ENCODE measurements around the gene ZNF267. TPM values are rescaled to one million over a fixed set of nuclear protein-coding genes. Genes with fewer than 3 reads are reported as not detected.
A peak's percentile ranks its signal among the peaks of the same experiment; 100 is the strongest.
"Not testable (repeated sequence)": the region's sequence is repeated elsewhere in the genome, so short reads cannot be mapped to it uniquely, and the experiment has no call there.

Gene ZNF267
- 6.2 and 14.5 TPM in 2 replicates for total RNA-seq (2014; rRNA removed; shearing (Covaris generic); ENCODE audit: low replicate concordance)

DNA sequence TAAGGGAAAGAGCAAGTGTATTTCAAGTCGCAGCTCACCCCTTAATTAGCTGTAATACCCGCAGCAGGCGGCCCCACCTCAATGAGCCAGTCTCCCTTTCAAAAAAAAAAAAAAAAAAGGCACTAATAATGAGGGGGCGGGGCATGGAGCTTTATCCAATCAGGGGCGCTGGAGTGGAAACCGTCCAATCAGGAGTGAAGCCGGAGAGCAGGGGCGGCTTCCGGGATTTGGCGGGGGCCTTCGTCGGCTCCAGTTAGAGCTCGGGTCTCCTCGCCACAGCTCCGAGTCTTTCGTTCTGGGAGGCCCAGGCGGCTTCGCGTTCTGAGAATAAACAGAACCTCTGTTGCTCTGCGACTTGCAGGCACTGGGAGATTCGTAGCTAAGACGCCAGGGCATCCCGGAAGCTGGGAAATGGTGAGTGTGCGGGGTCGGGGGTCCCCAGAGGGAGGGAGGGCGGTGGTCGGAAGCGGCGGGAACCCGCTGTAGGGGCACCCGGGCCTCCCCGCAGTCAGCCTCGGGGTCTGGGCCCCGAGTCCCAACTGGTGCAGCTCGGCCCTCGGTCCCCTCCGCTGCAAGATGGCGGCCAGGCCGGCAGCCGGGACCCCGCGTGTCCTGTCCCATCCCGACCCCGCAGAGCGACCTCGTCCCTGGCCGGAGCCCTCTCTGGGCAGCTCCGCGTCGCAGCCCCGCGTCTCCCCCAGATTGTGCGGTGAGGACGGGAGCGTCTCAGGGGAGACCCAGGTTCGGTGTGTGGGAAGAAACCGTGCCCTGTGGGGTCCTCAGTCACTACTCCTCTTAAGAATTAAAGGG, at the start of gene ZNF267:
TSS of gene ZNF267 (plus strand) at position 252 of the 810 bp plus-strand sequence. CDS start at position 412, 160 bp downstream.
- in situ Hi-C loops (cut with HindIII; ENCODE audit: low pct_unique_long_range_greater_than_20kb, low sequenced_read_pairs): no loop called here
- DNase-seq (ENCODE audit: low read depth): peak; percentile 90

DNA sequence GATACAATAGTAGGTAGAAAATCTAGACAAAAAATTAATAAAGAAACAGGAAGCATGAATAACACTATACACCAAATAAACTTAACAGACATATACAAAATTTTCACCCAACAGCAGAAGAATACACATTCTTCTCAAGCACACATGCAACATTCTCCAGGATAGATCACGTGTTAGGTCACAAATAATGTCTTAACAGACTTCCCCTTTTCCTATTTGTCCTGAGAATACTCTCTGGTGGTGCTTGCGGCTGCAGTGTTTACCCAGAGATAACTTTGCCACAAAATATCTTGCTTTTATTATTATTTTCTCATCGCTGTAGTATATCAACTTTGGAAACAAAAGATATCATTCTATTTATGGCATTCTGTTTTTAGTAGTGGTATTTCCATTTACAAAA, 40.6 kb upstream of the ZNF267 start:
- DNase-seq (ENCODE audit: low read depth): no peak
- in situ Hi-C loops (cut with HindIII; ENCODE audit: low pct_unique_long_range_greater_than_20kb, low sequenced_read_pairs): no loop called here

DNA sequence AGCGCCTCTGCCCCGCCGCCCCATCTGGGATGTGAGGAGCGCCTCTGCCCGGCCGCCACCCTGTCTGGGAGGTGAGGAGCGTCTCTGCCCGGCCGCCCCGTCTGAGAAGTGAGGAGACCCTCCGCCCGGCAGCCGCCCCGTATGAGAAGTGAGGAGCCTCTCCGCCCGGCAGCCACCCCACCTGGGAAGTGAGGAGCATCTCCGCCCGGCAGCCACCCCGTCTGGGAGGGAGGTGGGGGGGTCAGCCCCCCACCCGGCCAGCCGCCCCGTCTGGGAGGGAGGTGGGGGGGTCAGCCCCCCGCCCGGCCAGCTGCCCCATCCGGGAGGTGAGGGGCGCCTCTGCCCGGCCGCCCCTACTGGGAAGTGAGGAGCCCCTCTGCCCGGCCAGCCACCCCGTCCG, 37.2 kb upstream of the ZNF267 start:
- DNase-seq (ENCODE audit: low read depth); in situ Hi-C loops (cut with HindIII; ENCODE audit: low pct_unique_long_range_greater_than_20kb, low sequenced_read_pairs): not testable (repeated sequence)

DNA sequence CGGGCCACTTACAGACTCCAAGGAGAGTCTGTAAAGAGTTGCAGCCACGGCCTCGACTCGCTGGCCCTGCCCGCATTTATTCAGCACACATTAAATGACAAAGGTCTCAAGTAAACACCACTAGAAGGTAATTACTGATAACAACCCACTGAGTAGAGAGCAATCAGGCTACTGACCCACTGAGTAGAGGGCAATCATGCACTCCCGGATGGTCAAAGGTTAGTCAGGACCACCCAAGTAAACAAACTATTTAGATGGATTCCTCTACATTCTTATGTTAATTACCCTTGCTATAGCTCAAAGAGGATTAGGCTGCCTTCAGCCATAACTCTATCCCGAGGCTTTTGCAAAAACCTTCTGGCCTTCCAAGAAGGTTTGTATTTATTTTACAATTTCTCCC, 30.7 kb upstream of the ZNF267 start:
- in situ Hi-C loops (cut with HindIII; ENCODE audit: low pct_unique_long_range_greater_than_20kb, low sequenced_read_pairs): no loop called here
- DNase-seq (ENCODE audit: low read depth): no peak

DNA sequence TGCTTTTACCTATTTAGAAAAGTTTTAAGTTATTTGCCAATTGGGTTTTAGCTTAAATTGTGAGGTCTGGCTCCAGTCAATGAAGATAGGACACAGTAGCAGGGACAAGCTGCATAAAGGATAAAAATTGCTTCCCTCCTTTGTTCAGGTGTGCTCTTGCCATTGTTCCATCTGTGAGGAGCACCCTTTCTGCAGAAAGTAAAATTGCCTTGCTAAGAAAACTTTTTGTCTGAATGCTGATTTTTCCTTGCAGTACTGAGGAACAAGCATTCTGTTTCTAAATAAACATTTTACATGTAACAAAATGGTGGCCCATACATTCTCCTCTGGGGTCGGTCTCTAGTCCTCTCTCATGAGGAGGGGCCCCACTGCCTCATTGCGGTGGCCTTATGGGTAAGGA, 25.0 kb upstream of the ZNF267 start:
- DNase-seq (ENCODE audit: low read depth); in situ Hi-C loops (cut with HindIII; ENCODE audit: low pct_unique_long_range_greater_than_20kb, low sequenced_read_pairs): not testable (repeated sequence)

DNA sequence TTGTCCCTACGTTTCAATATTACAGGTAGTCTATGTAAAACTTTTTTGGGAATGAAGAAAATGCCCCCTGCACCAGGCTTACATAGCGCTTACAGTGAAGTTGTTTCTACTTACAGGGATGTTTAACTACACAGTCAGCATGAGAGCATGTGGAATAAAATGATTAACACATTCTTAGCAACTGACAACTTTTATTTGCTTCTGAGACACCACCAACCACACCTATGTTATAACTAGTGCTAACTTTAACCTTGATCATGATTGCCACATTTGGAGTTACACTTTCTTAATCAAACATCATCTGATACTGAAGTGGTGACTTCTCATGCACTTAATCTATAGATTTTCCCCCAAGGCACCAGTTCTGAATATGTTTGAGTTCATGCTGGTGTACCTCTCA, 20.3 kb upstream of the ZNF267 start:
- DNase-seq (ENCODE audit: low read depth): no peak
- in situ Hi-C loops (cut with HindIII; ENCODE audit: low pct_unique_long_range_greater_than_20kb, low sequenced_read_pairs): no loop called here

DNA sequence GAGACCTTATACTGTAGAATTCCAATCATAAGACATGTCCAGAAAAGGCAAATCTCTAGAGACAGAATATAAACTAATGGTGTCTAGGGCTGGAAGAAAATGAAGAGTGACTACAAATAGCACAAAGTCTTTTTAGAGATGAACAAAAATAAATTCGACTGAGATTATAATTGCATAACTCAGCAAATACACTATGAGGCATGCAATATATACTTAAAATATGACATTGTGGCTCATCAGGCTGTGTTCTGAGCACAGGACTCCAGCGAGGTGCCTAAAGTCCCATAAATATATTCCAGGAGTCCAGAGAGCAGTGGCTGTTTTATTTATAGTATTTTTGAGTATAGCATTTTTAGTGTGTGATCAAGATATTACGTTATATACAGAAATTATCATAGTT, 13.1 kb upstream of the ZNF267 start:
- in situ Hi-C loops (cut with HindIII; ENCODE audit: low pct_unique_long_range_greater_than_20kb, low sequenced_read_pairs): no loop called here
- no peak for DNase-seq (ENCODE audit: low read depth)

DNA sequence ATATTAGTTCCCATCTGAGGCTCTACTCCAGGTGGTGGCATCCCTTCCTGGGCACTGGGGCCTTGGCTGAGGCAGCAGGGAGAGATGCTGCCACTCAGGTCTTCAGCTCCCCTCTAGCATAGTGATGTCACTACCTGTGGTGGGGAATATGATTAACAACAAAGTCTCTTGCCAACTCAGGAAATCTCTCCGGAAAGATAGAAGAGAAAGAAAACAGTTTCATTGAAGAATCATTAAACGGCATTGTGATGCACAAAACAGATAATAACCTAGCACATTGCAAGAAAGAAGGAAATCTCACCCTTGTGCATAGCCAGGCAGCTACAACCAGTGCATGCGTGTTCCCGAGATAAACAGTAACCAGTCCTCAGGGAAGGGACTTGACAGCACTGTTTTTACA, 12.2 kb upstream of the ZNF267 start:
- in situ Hi-C loops (cut with HindIII; ENCODE audit: low pct_unique_long_range_greater_than_20kb, low sequenced_read_pairs): no loop called here
- DNase-seq (ENCODE audit: low read depth): no peak

DNA sequence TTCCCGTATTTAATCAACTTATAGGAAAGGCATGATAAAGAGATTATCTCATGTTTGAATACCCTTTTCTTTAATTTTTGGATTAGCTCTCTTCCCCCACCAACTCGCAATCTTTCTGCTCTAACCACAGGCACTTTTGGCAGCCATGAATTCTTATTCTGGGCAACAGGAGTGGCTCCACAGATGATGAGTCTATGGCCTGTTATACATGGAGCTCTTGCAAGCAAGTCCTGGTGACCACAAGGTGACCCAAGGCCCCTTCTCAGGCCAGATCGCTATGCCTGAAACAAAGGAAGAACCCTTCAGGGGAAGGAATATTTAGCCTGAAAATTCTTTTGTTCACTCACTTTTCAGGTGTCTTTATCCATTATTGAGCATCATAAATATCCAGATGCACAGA, 10.8 kb upstream of the ZNF267 start:
- no peak for DNase-seq (ENCODE audit: low read depth)
- in situ Hi-C loops (cut with HindIII; ENCODE audit: low pct_unique_long_range_greater_than_20kb, low sequenced_read_pairs): no loop called here

DNA sequence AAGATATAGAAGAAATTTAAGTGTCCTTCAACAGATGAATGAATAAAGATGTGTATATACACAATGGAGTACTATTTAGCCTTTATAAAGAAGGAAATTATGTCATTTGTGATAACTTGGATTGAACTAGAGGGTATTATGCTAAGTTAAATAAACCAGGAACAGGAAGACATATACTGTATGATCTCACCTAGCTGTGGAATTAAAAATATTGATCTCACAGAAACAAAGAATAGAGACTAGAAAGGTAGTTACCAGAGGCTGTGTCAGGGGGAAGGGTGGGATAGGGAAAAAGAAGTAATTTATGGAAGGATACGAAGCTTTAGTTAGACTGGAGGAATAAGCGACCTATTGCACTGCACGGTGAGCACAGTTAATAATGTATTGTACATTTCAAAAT, 5.4 kb upstream of the ZNF267 start:
- in situ Hi-C loops (cut with HindIII; ENCODE audit: low pct_unique_long_range_greater_than_20kb, low sequenced_read_pairs): no loop called here
- no peak for DNase-seq (ENCODE audit: low read depth)

DNA sequence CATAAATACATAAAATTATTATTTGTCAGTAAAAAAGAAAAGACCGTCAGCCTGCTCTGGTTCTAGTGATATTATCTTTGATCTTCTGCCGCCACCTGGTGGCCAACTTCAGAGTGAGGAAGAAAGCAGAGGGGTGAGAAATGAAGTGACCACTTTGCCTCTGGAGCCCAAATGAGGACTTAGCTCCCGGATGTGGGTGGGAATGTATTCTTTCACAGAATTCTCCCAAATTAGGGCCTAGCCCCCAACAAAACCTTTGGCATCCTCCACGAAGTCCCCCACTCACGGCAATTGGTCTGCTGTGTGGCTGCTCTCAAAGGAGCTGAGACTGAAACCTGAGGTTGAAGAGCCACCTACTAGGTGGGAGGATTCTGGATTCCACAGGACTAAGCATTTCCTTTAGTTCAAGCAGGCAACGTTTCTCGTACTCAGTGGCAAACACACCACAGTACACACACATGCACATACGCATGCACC, 4.9 kb upstream of the ZNF267 start:
- peak; percentile 62 for DNase-seq (ENCODE audit: low read depth)
- in situ Hi-C loops (cut with HindIII; ENCODE audit: low pct_unique_long_range_greater_than_20kb, low sequenced_read_pairs): no loop called here

DNA sequence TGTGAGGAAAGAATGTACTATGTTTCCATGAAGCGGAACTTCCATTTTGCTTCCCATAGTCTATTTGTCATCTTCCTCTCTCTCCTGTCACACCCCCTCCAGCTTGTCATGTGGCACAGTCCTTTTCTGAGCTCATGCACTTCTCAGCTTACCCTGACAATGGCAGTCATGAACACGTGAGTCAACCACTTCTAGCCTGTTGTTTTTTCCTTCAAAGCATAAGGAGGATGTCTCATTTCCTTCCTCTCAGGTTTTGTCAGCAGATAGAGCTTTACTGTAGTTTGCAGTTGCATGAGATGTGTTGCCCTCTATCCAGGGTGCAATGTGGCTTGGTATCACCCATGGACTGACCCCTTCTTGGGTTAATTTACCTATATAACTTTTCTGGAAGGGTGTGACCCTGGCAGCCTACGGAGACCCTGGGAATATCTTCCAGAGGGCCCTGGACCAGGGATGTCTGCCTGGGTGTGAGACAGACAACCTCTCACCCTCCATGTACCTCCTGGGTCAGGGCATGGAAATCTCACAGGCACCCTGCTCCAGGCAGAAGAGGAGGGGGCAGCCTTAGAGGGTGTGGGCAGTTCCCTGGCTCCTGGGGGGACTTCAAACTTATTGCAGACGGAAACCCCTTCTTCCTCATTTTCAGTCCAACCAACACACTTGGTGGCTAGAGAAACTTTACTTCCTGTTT, 4.0 kb upstream of the ZNF267 start:
- in situ Hi-C loops (cut with HindIII; ENCODE audit: low pct_unique_long_range_greater_than_20kb, low sequenced_read_pairs): no loop called here

DNA sequence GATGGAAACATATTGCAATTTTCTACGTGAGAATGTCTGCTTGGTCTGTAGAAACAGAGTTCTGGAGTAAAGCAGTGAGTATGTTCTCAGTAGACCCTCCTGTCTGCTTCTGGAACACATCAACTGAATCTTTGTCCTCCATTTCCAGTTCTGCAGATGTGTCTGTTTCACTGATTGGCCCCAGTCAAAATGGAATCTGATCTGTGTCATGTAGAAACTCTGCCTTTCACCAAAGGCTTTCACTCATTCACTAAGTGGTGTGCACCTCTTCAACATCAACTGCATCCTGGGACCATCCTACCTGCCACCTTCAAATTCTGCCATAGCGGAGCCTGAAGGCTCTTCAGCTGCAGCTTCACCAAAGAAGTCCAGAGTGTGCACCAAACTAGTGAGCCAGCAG, 2.8 kb upstream of the ZNF267 start:
- in situ Hi-C loops (cut with HindIII; ENCODE audit: low pct_unique_long_range_greater_than_20kb, low sequenced_read_pairs): no loop called here

More for the DNA sequence above, 4.0 kb upstream of the ZNF267 start:
- DNase-seq (ENCODE audit: low read depth): peak; percentile 64

DNA sequence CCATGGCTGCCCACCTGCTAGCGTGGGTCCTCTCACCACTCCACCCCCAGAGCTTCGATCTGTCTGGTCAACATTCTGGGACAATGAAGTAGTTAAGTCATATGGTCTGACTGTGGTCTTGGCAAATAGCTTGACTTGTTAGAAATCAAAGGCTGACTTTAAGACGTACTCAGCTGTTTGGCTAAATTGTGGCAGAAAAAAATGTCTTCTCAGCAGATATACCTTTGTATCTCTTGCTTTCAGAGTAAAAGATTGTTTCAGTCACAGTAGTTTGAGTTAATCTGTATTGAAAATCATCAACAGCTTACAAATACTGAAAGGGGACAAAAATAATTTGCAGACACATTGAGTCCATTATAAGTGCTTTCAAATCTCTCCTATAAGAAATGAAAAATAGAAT, 2.1 kb upstream of the ZNF267 start:
- DNase-seq (ENCODE audit: low read depth): no peak
- in situ Hi-C loops (cut with HindIII; ENCODE audit: low pct_unique_long_range_greater_than_20kb, low sequenced_read_pairs): no loop called here

More for the DNA sequence above, 2.8 kb upstream of the ZNF267 start:
- DNase-seq (ENCODE audit: low read depth): no peak

DNA sequence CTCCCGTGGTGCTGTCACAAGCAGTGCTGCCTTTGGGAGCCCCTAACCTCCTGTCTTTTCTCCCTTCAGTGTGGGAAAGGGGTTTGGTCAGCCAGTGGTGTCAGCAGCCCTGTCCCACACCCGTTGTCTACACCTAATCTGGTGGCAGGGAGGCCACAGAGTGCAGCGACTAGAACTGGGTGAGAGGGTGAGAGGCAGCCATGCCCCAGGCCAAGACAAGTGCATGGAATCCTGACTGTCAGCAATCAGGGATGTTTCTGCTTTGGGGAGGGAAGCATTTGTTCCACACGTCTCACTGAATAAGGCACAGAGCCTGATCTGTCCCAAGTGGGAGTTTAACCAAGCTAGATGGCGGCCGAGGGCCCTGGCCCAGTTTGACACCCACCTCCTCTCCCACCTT, 1.4 kb upstream of the ZNF267 start:
- no peak for DNase-seq (ENCODE audit: low read depth)
- in situ Hi-C loops (cut with HindIII; ENCODE audit: low pct_unique_long_range_greater_than_20kb, low sequenced_read_pairs): no loop called here

DNA sequence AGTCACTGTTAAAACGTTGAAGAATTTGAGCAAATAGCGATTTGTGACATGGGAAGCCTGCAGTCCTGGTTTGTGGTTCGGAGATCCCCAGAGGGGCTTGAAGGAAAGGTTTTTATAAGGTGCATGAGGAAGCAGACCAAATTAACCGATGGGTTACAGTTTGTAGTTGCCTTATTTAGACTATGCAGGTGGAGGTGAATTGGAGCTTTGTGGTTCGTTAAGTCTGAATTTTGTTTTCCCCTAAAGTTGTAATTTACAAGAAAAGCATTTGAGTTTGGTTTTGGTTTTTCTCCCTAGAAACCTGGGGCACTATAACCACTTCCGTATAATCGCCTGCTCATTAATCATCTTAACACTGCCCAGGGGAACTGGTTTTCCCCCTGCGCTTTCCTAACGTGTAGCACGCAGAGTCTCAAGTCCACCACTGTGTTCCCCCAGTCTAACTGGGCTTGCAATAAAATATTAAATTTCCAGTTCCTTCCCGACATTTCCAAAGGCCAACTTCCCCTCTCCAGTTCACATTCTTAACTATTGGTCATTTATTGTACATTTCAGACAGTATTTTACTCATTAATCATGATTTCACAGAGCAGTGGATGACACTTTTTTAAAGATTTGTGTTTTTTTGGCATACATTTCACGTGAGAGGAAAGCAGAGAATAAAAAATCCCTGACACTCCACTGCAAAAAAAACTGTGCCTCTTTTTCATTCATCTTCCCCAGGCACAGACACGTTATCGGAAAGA, 932 bp downstream of the ZNF267 start:
- in situ Hi-C loops (cut with HindIII; ENCODE audit: low pct_unique_long_range_greater_than_20kb, low sequenced_read_pairs): no loop called here
- peak; percentile 48 for DNase-seq (ENCODE audit: low read depth)

DNA sequence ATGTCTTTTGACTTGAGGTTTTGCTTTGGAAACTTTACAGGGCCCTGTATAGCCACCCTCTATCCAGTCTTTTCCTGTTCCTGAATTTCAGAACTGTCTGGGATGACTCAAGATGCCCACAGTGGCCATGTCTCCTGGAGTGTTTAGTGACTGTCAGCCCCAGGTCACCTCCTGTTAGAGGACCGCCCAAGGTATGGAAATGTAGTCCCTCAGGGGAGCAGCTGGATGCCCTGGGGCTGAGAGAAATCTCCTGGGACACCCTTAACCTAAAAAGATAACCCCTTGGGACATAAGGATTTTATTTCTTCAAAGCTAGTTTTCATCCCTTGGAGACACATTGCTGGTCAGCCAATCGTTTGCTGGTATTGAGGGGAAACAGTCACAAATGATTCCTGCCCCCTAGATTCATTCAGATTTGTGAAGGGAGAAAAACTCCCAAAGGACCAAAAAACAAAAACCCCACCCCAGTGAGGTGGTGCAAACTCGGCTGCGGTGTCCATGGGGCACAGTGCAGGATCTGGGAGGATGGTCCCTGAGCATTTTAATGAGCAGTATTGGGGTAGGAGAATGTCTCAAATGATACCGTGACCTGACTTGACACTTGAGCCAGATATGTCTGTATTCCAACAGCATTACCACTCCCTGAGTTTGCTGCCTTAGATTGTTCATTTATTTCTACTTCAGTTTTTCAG, 1.7 kb downstream of the ZNF267 start:
- in situ Hi-C loops (cut with HindIII; ENCODE audit: low pct_unique_long_range_greater_than_20kb, low sequenced_read_pairs): no loop called here
- DNase-seq (ENCODE audit: low read depth): no peak

DNA sequence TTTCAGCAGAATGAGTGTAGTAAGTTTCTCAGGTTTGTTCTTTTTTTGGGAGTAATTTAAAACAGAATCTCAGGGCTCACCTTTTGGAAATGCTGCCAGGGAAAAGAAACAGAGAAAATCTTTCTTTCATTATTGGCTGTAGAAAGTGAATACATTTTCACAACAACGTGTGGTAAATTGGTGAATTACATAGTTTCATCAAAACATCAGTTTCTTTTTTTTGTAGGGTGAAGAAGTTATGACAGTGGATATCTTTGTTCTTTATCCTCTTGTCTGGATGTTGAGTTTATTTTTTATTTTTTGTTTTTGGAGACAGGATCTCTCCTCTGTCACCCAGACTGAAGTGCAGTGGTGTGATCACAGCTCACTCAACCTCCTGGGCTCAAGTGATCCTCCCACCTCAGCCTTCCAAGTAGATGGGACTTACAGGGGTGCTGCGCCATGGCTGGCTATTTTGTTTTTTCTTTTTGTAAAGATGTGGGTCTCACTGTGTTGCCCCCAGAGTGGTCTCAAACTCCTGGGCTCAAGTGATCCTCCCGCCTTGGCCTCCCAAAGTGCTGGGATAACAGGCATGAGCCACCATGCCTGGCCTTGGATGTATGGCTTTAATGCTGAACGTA, 2.4 kb downstream of the ZNF267 start:
- in situ Hi-C loops (cut with HindIII; ENCODE audit: low pct_unique_long_range_greater_than_20kb, low sequenced_read_pairs): no loop called here

More for the DNA sequence above, 2.4 kb downstream of the ZNF267 start:
- DNase-seq (ENCODE audit: low read depth): no peak

Measured in Caki2 (cell line).